T47D (cell line): ENCODE measurements around the gene ADAMTS7.
A peak's percentile ranks its signal among the peaks of the same experiment; 100 is the strongest.
"Not testable (repeated sequence)": the region's sequence is repeated elsewhere in the genome, so short reads cannot be mapped to it uniquely, and the experiment has no call there.

ENCODE experiments used
- DNase-seq, 2 experiments: peaks; one replicate each; pipeline versions ENCODE4 v3.0.0 to v3.0.0-alpha.2; 2011 to 2012; ENCODE audit warnings: low read depth in 1 of 2, low spot score in 1 of 2
- JUND ChIP-seq: IDR thresholded peaks from 2 replicates; pipeline ENCODE4 v1.6.1; 2012; ENCODE audit warnings: low read depth
- in situ Hi-C: cut with HindIII; loops from 2 replicates; pipeline ENCODE4 v1.10.0; 2016; ENCODE audit warnings: low sequenced_read_pairs, low pct_unique_long_range_greater_than_20kb

The ADAMTS7 gene

GRCh38 chr15:78737187-78737820, 74.0 kb downstream of the ADAMTS7 start:
- TF ChIP-seq JUND: no peak
- in situ Hi-C loops: no loop called here
- DNase-seq: no peak

- in situ Hi-C loops, DNase-seq: not testable (repeated sequence)
These were observed 75.0 kb downstream of the ADAMTS7 start for GRCh38 chr15:78736286-78736685.

- no peak for TF ChIP-seq JUND
- DNase-seq: no peak
- in situ Hi-C loops: no loop called here
These were observed 76.7 kb downstream of the ADAMTS7 start for GRCh38 chr15:78734451-78735064.

- no peak for DNase-seq
- in situ Hi-C loops: no loop called here
- TF ChIP-seq JUND: no peak
These were observed 78.6 kb downstream of the ADAMTS7 start for GRCh38 chr15:78732634-78733033.

GRCh38 chr15:78730955-78731354, 80.3 kb downstream of the ADAMTS7 start:
- in situ Hi-C loops: no loop called here
- DNase-seq: no peak
- TF ChIP-seq JUND: no peak

- in situ Hi-C loops, DNase-seq: not testable (repeated sequence)
These were observed 82.8 kb downstream of the ADAMTS7 start for GRCh38 chr15:78728427-78728826.

GRCh38 chr15:78727561-78727960, 83.7 kb downstream of the ADAMTS7 start:
- no peak for TF ChIP-seq JUND
- in situ Hi-C loops: no loop called here
- DNase-seq: no peak

GRCh38 chr15:78726870-78727551, 84.3 kb downstream of the ADAMTS7 start:
- DNase-seq: peak in 1 of 2 experiments; percentile 97
- no peak for TF ChIP-seq JUND
- in situ Hi-C loops: no loop called here

- peak in 1 of 2 experiments; percentile 62 for DNase-seq
- in situ Hi-C loops: not testable (repeated sequence)
These were observed 91.3 kb downstream of the ADAMTS7 start for GRCh38 chr15:78719819-78720450.

GRCh38 chr15:78718837-78719236, 92.4 kb downstream of the ADAMTS7 start:
- TF ChIP-seq JUND: no peak

GRCh38 chr15:78717956-78718656, 93.2 kb downstream of the ADAMTS7 start:
- TF ChIP-seq JUND: no peak
- in situ Hi-C loops: no loop called here
- no peak for DNase-seq

More at GRCh38 chr15:78718837-78719236, 92.4 kb downstream of the ADAMTS7 start:
- in situ Hi-C loops: no loop called here
- DNase-seq: no peak

GRCh38 chr15:78716651-78717050, 94.6 kb downstream of the ADAMTS7 start:
- TF ChIP-seq JUND: no peak
- no peak for DNase-seq
- in situ Hi-C loops: no loop called here
